GM12874 (cell line): Measurements from ENCODE around the gene PRKN.

Source experiments
- TF ChIP-seq, protein P1 (sequence below): IDR thresholded peaks from 2 replicates; pipeline ENCODE4 v1.5.1; 2011; ENCODE audit warnings: low read depth, mild to moderate bottlenecking, control low read depth, low read length, moderate library complexity; ENCODE audit not compliant: insufficient read depth

PRKN gene

GRCh38 chr6:161788531-161788930 lies 939.0 kb downstream of the PRKN start:
- TF ChIP-seq, protein P1, sequence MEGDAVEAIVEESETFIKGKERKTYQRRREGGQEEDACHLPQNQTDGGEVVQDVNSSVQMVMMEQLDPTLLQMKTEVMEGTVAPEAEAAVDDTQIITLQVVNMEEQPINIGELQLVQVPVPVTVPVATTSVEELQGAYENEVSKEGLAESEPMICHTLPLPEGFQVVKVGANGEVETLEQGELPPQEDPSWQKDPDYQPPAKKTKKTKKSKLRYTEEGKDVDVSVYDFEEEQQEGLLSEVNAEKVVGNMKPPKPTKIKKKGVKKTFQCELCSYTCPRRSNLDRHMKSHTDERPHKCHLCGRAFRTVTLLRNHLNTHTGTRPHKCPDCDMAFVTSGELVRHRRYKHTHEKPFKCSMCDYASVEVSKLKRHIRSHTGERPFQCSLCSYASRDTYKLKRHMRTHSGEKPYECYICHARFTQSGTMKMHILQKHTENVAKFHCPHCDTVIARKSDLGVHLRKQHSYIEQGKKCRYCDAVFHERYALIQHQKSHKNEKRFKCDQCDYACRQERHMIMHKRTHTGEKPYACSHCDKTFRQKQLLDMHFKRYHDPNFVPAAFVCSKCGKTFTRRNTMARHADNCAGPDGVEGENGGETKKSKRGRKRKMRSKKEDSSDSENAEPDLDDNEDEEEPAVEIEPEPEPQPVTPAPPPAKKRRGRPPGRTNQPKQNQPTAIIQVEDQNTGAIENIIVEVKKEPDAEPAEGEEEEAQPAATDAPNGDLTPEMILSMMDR, result no peak

GRCh38 chr6:161772176-161772575 lies 955.4 kb downstream of the PRKN start:
- TF ChIP-seq, protein P1, result no peak

GRCh38 chr6:161761966-161762365 lies 965.6 kb downstream of the PRKN start:
- TF ChIP-seq, protein P1, result no peak

GRCh38 chr6:161755080-161755479 lies 972.5 kb downstream of the PRKN start:
- TF ChIP-seq, protein P1, result no peak

- TF ChIP-seq, protein P1, result no peak
Observed at GRCh38 chr6:161750686-161751085, 976.9 kb downstream of the PRKN start.

DNA sequence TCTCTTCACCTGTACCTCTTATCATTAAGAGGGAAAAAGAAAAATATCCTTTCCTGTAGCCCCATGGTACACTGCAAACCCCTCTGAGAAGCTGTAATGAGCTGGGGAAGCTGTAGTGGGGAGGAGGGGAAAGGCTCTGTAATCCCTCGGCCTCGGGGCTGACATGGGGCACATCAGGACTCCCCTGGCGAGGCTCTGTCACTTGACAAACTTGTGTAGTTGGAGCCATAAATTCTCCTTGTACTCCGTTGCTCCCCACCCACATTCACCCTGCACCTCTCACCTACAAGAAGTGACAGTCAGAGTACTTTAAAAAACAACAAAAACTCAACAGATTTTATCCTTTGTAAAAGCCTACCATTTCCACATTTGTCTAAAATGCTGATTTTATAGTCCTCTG lies 978.0 kb downstream of the PRKN start:
- TF ChIP-seq, protein P1, result no peak

GRCh38 chr6:161748535-161749416 lies 978.8 kb downstream of the PRKN start:
- TF ChIP-seq, protein P1, result no peak
